Cardiac muscle cell (in vitro differentiated cells and primary cell): ENCODE data around the gene EOLA1. TPM values are rescaled to one million over a fixed set of nuclear protein-coding genes. Genes with fewer than 3 reads are reported as not detected.
"Not testable (repeated sequence)": the region's sequence is repeated elsewhere in the genome, so short reads cannot be mapped to it uniquely, and the experiment has no call there.

Experiments used
- DNase-seq, 2 donors: peaks; one replicate each; pipeline versions ENCODE4 v3.0.0 to v3.0.0-alpha.2; 2010 to 2017; ENCODE audit warnings: low read depth in 1 of 2, low spot score in 1 of 2
- H3K27ac ChIP-seq: fragments of 200-600 bp; sonication (generic); 2 replicates; pipeline ENCODE4 v1.5.1; 2016
- H3K27me3 ChIP-seq: fragments of 200-600 bp; sonication (generic); 2 replicates; pipeline ENCODE4 v1.6.0; 2016; ENCODE audit warnings: control low read depth
- H3K36me3 ChIP-seq: fragments of 200-600 bp; sonication (generic); 2 replicates; pipeline ENCODE4 v1.5.1; 2016; ENCODE audit warnings: control low read depth
- H3K4me1 ChIP-seq: fragments of 200-600 bp; sonication (generic); 2 replicates; pipeline ENCODE4 v1.8.1; 2017; ENCODE audit warnings: low read depth, mild to moderate bottlenecking, mixed run types
- H3K4me3 ChIP-seq: fragments of 200-600 bp; sonication (generic); 2 replicates; pipeline ENCODE4 v1.5.1; 2016; ENCODE audit warnings: mild to moderate bottlenecking
- H3K9me3 ChIP-seq: fragments of 200-600 bp; sonication (generic); 2 replicates; pipeline ENCODE4 v1.5.1; 2017; ENCODE audit warnings: low read depth, mild to moderate bottlenecking, control low read depth
- polyA plus RNA-seq: library from polyadenylated mRNA; unstranded; fragments of >200 nt; fragmentation: Nextera tagmentation; extraction: Ambion mirVana; gene quantifications from 2 replicates; pipeline ENCODE4 v1.2.1, GENCODE V29; 2016
- total RNA-seq: library from RNA; depleted of rRNA; stranded (reverse); fragments of >200 nt; gene quantifications from 2 replicates; pipeline ENCODE4 v1.2.3, GENCODE V29; 2016
- TF ChIP-seq, protein P1 (sequence below): IDR thresholded peaks from 2 replicates; pipeline ENCODE4 v1.5.1; 2012; ENCODE audit warnings: low read depth, mild to moderate bottlenecking, low read length

The EOLA1 gene
- total and polyA plus RNA-seq, 2 experiments from 2014 or later: 14.2 to 15.1 TPM

DNA sequence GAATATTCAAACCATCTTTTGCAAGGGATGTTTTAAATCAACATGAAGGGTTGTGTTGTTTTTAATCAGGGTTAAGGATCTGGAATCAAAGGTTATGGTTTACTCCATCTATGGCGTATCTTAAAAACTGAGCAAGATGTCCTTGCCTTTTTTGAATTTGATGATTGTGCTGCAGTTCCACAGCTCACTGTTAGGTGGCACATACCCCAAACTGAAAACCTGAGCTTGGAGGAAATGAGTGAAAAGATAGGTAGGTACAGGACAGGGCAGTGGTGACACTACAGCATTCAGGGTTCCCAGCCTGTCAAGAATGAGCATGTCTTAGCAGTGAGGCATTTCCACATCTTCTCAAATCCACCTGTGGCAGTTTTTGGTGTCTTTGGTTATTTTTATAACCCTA, 13.1 kb upstream of the EOLA1 start:
- H3K36me3 ChIP-seq: no peaks in the 10 kb centered on the region
- H3K4me1 ChIP-seq: no peaks in the 10 kb centered on the region
- TF ChIP-seq, protein P1, sequence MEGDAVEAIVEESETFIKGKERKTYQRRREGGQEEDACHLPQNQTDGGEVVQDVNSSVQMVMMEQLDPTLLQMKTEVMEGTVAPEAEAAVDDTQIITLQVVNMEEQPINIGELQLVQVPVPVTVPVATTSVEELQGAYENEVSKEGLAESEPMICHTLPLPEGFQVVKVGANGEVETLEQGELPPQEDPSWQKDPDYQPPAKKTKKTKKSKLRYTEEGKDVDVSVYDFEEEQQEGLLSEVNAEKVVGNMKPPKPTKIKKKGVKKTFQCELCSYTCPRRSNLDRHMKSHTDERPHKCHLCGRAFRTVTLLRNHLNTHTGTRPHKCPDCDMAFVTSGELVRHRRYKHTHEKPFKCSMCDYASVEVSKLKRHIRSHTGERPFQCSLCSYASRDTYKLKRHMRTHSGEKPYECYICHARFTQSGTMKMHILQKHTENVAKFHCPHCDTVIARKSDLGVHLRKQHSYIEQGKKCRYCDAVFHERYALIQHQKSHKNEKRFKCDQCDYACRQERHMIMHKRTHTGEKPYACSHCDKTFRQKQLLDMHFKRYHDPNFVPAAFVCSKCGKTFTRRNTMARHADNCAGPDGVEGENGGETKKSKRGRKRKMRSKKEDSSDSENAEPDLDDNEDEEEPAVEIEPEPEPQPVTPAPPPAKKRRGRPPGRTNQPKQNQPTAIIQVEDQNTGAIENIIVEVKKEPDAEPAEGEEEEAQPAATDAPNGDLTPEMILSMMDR: peak; percentile 54
- no peaks in the 10 kb centered on the region for H3K9me3 ChIP-seq
- H3K27ac ChIP-seq: no peak overlapping the region
- DNase-seq: peak; percentile 12 to 24
- no peak overlapping the region for H3K4me3 ChIP-seq
- no peaks in the 10 kb centered on the region for H3K27me3 ChIP-seq

DNA sequence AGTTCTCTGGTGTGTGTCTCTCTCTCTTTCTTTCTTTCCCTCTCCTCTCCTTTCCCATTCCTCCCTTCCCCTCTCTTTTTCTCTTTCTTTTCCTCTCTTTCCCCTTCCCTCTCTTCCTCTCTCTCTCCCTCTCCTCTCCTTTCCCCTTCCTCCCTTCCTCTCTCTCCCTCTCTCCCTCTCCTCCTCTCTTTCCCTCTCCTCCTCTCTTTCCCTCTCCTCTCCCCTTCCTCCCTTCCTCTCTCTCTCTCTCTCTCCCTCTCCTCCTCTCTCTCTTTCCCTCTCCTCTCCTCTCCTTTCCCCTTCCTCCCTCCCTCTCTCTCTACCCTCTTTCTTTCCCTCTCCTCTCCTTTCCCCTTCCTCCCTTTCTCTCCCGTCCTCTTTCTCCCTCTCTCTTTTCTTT, 12.4 kb upstream of the EOLA1 start:
- Histone ChIP-seq H3K36me3 (no peaks in the 10 kb centered on the region), H3K9me3 (no peaks in the 10 kb centered on the region), H3K4me3 (no peak overlapping the region), H3K27me3 (no peaks in the 10 kb centered on the region), H3K4me1 (no peaks in the 10 kb centered on the region), H3K27ac (no peak overlapping the region)
- no peak for DNase-seq
- TF ChIP-seq, protein P1: no peak

DNA sequence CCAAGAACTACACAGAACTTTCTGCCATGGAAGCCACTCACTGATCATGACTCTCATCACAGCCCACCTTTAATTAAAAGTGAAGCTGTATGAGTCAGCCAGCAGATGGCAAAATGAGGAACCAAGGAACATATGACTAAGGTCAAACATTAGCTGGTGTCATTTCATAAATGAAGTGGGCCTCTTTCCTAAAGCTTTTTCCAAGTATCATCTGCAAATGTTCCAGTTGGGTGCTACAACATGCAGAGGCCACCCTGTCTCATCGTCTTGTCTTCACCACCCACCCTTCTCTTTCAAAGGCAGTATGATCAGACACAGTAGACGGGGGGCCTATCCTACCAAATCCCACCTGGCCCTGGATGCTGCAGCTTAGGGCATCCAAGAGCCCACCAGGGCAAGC, 9.2 kb upstream of the EOLA1 start:
- Histone ChIP-seq H3K27me3 (no peaks in the 10 kb centered on the region), H3K36me3 (no peaks in the 10 kb centered on the region), H3K4me1 (no peaks in the 10 kb centered on the region), H3K9me3 (no peaks in the 10 kb centered on the region), H3K4me3 (no peak overlapping the region), H3K27ac (no peak overlapping the region)
- no peak for DNase-seq
- TF ChIP-seq, protein P1: no peak

DNA sequence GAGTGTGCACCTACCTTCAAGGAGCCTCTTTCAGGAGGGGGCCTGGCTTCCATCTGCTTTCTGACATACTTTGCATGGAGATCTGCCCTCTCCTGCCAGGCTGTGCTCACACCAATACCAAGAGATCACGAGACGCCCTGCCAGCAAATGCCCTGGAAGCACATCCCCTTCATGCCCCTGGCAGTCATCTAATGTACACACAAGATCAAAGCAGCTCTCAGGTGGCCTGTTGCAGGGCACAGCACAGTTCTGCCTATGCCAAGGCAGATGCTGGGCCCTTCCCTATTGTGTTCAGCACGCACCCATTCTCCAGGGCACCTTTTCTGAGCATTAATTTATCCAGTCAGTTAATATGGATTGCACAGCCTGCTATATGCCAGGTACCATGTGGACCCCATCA, 7.9 kb upstream of the EOLA1 start:
- not testable (repeated sequence) for DNase-seq, H3K36me3 ChIP-seq, H3K27me3 ChIP-seq, H3K27ac ChIP-seq, H3K4me3 ChIP-seq, H3K4me1 ChIP-seq, H3K9me3 ChIP-seq

DNA sequence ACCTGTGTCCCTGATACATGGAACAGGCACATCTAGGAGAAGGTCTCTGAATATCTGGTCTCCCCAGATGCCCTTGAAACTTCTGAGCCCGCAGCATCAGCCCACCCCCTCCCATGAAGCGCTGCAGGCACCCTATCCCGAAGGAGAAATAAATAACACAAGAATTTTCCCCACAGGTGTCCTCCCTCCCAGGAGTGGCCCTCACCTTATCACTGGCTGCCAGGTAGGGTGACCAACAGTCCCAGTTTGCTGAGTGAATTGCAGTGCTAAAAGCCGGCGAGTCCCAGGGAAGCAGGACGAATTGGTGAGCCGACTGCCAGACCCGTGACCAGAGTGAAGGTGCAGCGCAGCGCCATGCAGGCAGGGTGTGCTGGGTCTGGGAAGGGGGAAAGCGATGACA, 6.8 kb upstream of the EOLA1 start:
- H3K27me3 ChIP-seq, H3K9me3 ChIP-seq, H3K36me3 ChIP-seq, DNase-seq, H3K4me3 ChIP-seq, H3K27ac ChIP-seq, H3K4me1 ChIP-seq: not testable (repeated sequence)

DNA sequence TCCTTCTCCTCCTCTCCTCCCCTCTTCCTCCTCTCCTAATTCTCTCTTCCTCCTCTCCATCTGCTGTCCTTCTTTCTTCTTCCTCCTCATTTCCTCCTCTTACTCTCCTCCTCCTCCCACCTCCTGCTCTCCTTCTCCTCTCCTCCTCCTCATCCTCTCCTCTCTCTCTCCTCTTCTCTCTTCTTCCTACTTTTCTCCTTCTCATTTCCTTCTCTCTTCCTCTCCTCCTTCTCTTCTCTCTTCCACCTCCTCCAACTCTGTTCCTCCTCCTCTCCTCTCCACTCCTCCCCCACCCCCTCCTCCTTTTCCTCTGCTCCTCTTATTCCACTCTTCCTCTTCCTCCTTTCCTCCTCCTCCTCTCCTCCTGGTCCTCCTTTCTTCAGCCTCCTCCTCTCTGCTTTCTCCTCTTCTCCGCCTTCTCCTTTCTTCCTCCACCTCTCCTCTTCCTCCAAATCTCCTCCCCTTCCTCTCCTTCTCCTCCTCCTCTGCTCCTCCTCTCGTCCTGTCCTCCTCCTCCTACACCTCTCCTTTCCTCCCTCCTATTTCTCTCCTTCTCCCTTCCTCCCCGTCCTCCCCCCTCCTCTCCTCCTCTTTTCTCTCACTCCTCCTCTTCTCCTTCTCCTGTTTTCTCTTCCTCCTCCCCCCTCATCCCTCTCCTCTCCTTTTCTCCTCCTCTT, 5.7 kb upstream of the EOLA1 start:
- H3K4me1 ChIP-seq, H3K36me3 ChIP-seq, H3K27me3 ChIP-seq, H3K9me3 ChIP-seq, H3K27ac ChIP-seq, H3K4me3 ChIP-seq, DNase-seq: not testable (repeated sequence)

DNA sequence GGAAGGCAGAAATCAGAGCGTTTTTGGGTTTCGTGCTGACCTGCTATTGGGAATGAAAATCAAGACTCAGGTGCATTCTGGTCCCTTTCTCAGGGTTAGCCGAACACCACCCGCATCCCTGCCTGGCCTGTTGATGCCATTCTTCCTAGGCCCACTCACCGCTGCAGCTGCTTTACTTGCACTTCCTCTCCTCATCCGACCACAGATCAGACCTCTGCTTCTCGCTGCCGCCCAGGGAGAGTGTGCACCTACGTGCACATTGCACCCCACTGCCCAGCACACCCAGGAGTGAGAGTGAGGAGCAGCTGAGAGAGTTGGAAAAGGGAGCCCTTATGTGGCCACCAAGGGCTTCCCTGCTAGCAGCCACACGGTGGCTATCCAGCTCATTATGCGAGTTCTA, 3.3 kb upstream of the EOLA1 start:
- H3K4me1 ChIP-seq, H3K27ac ChIP-seq, H3K27me3 ChIP-seq, H3K4me3 ChIP-seq, H3K36me3 ChIP-seq, DNase-seq, H3K9me3 ChIP-seq: not testable (repeated sequence)
